ENCODE measurements around the gene DCBLD1.

- TF ChIP-seq EZH2 (IDR thresholded peaks at IDR 0.05) (no peak), CTCF (IDR thresholded peaks at IDR 0.05) (no peak)
Measured at GRCh38 chr6:117550078-117550600, 67.7 kb downstream of the DCBLD1 start.

Measured in neural progenitor cell (in vitro differentiated cells).